ENCODE results near the gene SLC25A48.

The SLC25A48 gene

DNA sequence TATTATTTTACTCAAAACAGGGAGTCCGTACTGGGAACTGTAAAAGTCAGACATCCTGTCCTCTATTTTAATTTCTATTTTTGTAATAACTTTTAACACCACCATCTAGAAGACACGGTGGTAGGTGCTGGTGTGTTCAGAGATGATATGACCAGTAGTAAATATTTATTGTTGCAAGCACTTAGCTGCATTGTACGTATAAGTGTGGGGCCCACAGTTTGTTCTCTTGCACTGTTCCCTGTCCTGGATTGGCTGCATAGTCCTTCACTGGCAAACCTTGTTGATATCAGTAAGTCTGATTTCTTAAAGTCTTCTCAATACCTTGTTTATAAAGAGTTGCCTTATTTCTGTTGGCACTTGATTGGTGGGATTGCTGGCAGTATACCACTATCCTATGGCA lies 85.7 kb downstream of the SLC25A48 start:
- no peak for DNase-seq (ENCODE audit: low spot score)

DNA sequence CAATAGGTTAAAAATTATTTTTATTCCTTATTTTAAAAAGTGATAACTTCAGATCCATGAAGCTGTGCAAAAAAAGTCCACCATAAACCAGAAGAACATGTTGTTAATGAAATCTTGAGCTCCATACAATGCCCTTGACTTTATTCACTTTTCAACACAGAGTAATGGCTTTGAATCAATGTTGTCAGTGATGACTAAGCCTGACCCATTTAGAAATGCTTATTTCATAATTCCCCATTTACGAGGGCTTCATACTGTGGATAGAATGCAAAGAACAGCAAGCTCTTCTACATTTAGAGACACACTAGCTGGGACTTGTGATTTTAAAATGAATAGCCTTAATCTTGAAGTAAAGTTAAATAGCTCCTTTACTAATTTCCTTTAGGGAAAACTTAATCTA lies 86.9 kb downstream of the SLC25A48 start:
- DNase-seq (ENCODE audit: low spot score) = no peak

DNA sequence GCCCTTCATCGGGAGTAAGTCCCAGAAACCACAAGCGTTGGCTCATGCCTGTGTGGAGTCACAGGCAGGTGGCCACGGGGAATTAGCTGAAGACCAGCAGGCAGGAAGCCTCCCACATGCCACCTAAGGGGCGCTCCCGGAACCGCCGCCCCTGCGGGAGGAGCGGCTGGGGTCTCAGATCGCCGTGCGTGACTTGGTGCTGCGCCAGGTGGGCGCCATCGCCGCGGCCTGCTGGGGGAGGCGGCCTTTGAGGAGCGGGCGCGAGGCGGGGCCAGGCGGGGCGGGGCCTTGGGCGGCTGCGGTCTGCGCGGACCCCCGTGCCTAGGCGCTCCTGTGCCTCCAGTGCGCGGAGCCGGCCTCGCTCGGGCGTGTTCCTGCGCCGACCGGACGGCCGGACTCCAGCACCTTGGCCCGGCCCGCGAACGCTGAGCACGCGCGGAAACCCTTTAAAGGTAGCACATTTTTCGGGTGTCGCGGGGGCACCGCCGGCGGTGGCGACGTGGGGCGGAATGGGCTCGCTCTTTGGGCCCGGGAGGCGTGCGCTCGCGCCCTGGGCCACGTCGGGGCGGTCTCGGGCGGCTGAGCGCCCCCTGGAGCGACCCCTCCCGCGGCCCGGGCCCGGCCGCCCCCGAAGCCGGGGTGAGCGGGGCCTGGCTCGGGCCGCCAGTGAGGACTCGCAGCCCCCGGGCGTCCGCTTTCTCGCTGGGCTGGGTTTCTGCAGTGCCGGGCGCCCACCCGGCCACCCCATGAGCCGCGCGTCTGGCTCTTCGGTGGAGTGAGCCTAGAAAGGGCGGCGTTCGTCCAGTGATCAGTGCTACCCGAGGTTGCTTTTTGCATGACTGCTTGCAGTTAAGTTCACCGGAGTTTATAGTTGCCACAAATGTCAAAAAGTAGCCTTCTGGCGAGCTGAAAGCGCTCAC lies 95.8 kb downstream of the SLC25A48 start:
- DNase-seq (ENCODE audit: low spot score) = peak; percentile 5

DNA sequence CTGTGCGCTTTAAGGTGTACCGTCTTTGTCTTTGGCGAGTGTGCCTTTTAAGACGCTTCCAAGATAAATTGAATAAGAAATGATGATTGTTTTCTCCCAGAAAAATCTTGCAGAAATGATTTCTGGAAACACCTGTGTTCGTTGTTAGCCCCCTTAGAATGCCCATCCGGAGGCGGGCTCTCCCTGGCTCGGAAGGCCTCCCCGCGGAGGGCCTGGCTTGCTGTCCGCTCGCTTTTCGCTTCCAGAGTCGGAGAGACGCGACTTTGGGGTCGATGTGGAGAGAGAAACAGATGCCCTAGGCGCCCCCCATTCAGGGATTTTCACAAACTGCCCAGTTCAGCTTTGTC lies 96.5 kb downstream of the SLC25A48 start:
- DNase-seq (ENCODE audit: low spot score) = no peak

DNA sequence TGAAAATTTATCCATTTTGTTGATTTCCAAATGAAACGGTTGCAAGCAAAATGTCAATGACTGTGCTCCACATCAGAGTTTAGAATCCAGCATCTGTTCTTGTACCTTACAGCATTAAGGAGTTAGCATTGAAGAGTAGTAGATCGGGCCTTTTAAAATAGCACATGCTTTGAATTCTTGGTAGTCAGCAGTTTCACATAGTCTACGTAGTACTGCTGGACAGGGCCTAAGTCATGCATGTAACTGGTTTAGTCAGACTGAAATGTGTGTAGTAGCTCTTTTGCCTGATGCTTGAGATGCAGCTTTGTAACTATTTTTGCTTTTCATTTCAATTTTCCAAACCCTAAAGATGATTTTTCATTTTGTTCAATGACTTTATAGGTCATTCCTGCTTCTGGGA lies 100.5 kb downstream of the SLC25A48 start:
- DNase-seq (ENCODE audit: low spot score) = no peak

DNA sequence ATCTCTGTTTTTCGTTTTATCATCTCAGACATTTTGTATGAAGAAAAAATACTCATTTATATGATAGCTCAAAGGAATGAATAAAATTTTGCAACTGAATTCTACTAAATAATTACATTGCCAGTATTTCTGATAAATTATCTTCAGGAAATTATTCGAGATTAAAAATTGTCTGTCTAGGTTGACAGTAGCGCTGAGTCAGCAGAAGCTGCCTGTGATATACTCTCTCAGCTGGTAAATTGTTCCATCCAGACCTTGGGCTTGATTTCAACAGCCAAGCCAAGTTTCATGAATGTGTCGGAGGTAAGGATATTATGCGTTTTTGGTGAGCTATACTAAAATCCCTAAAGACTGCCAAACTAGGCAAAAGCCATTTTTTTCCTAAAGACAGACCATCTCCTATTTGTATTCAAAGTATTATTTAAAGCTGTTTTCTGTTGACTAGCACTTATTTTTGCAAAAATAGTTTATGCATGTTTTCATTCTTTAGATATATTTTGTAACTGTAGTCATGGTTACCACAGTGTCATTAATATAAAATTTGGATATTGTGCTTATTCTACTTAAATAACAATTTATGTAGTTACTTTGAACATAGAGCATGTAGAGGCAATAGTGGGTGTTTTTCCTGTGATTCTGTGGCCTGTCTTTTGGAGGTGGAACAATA lies 102.9 kb downstream of the SLC25A48 start:
- DNase-seq (ENCODE audit: low spot score) = no peak

Small RNA genes within 50 kb of the gene (small RNA-seq; reads per million reads assigned to genes)
- gene MIR5692C1 = 0 reads per million in 2 experiments

Data from SK-N-DZ (cell line).